ENCODE data around the gene ICA1.

ICA1 gene

GRCh38 chr7:8217200-8218068, 44.5 kb downstream of the ICA1 start:
- Histone ChIP-seq H3K27me3 (ENCODE audit: control insufficient read depth, insufficient read depth, low read length) (no peaks in the 10 kb centered on the region), H3K4me1 (ENCODE audit: control insufficient read depth, insufficient read depth, low read length) (peaks cover 16% of the 10 kb centered on the region), H3K9ac (ENCODE audit: low read depth, low read length) (no peak overlapping the region), H3K4me3 (ENCODE audit: low read depth, low read length) (no peak overlapping the region), H3K9me3 (ENCODE audit: control insufficient read depth, insufficient read depth, low read length) (no peaks in the 10 kb centered on the region), H3K36me3 (ENCODE audit: control insufficient read depth, insufficient read depth, low read length) (no peaks in the 10 kb centered on the region)

- peaks cover 5% of the 10 kb centered on the region for H3K4me1 ChIP-seq (ENCODE audit: control insufficient read depth, insufficient read depth, low read length)
- no peak overlapping the region for H3K9ac ChIP-seq (ENCODE audit: low read depth, low read length)
- no peaks in the 10 kb centered on the region for H3K9me3 ChIP-seq (ENCODE audit: control insufficient read depth, insufficient read depth, low read length)
- H3K36me3 ChIP-seq (ENCODE audit: control insufficient read depth, insufficient read depth, low read length) = no peaks in the 10 kb centered on the region
- no peaks in the 10 kb centered on the region for H3K27me3 ChIP-seq (ENCODE audit: control insufficient read depth, insufficient read depth, low read length)
- no peak overlapping the region for H3K4me3 ChIP-seq (ENCODE audit: low read depth, low read length)
Measured at GRCh38 chr7:8216334-8216690, 45.7 kb downstream of the ICA1 start.

GRCh38 chr7:8215648-8216333, 46.2 kb downstream of the ICA1 start:
- Histone ChIP-seq H3K36me3 (ENCODE audit: control insufficient read depth, insufficient read depth, low read length) (no peaks in the 10 kb centered on the region), H3K4me3 (ENCODE audit: low read depth, low read length) (no peak overlapping the region), H3K9me3 (ENCODE audit: control insufficient read depth, insufficient read depth, low read length) (no peaks in the 10 kb centered on the region), H3K27me3 (ENCODE audit: control insufficient read depth, insufficient read depth, low read length) (no peaks in the 10 kb centered on the region), H3K9ac (ENCODE audit: low read depth, low read length) (no peak overlapping the region), H3K4me1 (ENCODE audit: control insufficient read depth, insufficient read depth, low read length) (peaks cover 3% of the 10 kb centered on the region)

GRCh38 chr7:8214244-8214824, 47.6 kb downstream of the ICA1 start:
- Histone ChIP-seq H3K36me3 (ENCODE audit: control insufficient read depth, insufficient read depth, low read length) (no peaks in the 10 kb centered on the region), H3K9me3 (ENCODE audit: control insufficient read depth, insufficient read depth, low read length) (no peaks in the 10 kb centered on the region), H3K9ac (ENCODE audit: low read depth, low read length) (no peak overlapping the region), H3K4me3 (ENCODE audit: low read depth, low read length) (no peak overlapping the region), H3K27me3 (ENCODE audit: control insufficient read depth, insufficient read depth, low read length) (no peaks in the 10 kb centered on the region), H3K4me1 (ENCODE audit: control insufficient read depth, insufficient read depth, low read length) (peaks cover 4% of the 10 kb centered on the region)

GRCh38 chr7:8213381-8213780, 48.6 kb downstream of the ICA1 start:
- peaks cover 12% of the 10 kb centered on the region for H3K4me1 ChIP-seq (ENCODE audit: control insufficient read depth, insufficient read depth, low read length)
- H3K9ac ChIP-seq (ENCODE audit: low read depth, low read length) = no peak overlapping the region
- no peaks in the 10 kb centered on the region for H3K27me3 ChIP-seq (ENCODE audit: control insufficient read depth, insufficient read depth, low read length)
- H3K9me3 ChIP-seq (ENCODE audit: control insufficient read depth, insufficient read depth, low read length) = no peaks in the 10 kb centered on the region
- H3K36me3 ChIP-seq (ENCODE audit: control insufficient read depth, insufficient read depth, low read length) = no peaks in the 10 kb centered on the region
- H3K4me3 ChIP-seq (ENCODE audit: low read depth, low read length) = no peak overlapping the region

GRCh38 chr7:8212638-8213037, 49.3 kb downstream of the ICA1 start:
- H3K9me3 ChIP-seq (ENCODE audit: control insufficient read depth, insufficient read depth, low read length) = no peaks in the 10 kb centered on the region
- no peaks in the 10 kb centered on the region for H3K36me3 ChIP-seq (ENCODE audit: control insufficient read depth, insufficient read depth, low read length)
- no peak overlapping the region for H3K4me3 ChIP-seq (ENCODE audit: low read depth, low read length)
- no peaks in the 10 kb centered on the region for H3K27me3 ChIP-seq (ENCODE audit: control insufficient read depth, insufficient read depth, low read length)
- H3K4me1 ChIP-seq (ENCODE audit: control insufficient read depth, insufficient read depth, low read length) = peaks cover 16% of the 10 kb centered on the region
- H3K9ac ChIP-seq (ENCODE audit: low read depth, low read length) = no peak overlapping the region

- Histone ChIP-seq H3K4me3 (ENCODE audit: low read depth, low read length) (no peak overlapping the region), H3K9ac (ENCODE audit: low read depth, low read length) (no peak overlapping the region), H3K9me3 (ENCODE audit: control insufficient read depth, insufficient read depth, low read length) (no peaks in the 10 kb centered on the region), H3K36me3 (ENCODE audit: control insufficient read depth, insufficient read depth, low read length) (no peaks in the 10 kb centered on the region), H3K4me1 (ENCODE audit: control insufficient read depth, insufficient read depth, low read length) (peaks cover 25% of the 10 kb centered on the region), H3K27me3 (ENCODE audit: control insufficient read depth, insufficient read depth, low read length) (no peaks in the 10 kb centered on the region)
Measured at GRCh38 chr7:8211725-8212096, 50.3 kb downstream of the ICA1 start.

GRCh38 chr7:8210845-8211724, 50.9 kb downstream of the ICA1 start:
- H3K9me3 ChIP-seq (ENCODE audit: control insufficient read depth, insufficient read depth, low read length) = no peaks in the 10 kb centered on the region
- H3K4me1 ChIP-seq (ENCODE audit: control insufficient read depth, insufficient read depth, low read length) = peaks cover 30% of the 10 kb centered on the region
- H3K36me3 ChIP-seq (ENCODE audit: control insufficient read depth, insufficient read depth, low read length) = no peaks in the 10 kb centered on the region
- H3K4me3 ChIP-seq (ENCODE audit: low read depth, low read length) = no peak overlapping the region
- no peak overlapping the region for H3K9ac ChIP-seq (ENCODE audit: low read depth, low read length)
- no peaks in the 10 kb centered on the region for H3K27me3 ChIP-seq (ENCODE audit: control insufficient read depth, insufficient read depth, low read length)

- no peak overlapping the region for H3K4me3 ChIP-seq (ENCODE audit: low read depth, low read length)
- H3K9ac ChIP-seq (ENCODE audit: low read depth, low read length) = no peak overlapping the region
- no peaks in the 10 kb centered on the region for H3K27me3 ChIP-seq (ENCODE audit: control insufficient read depth, insufficient read depth, low read length)
- no peaks in the 10 kb centered on the region for H3K36me3 ChIP-seq (ENCODE audit: control insufficient read depth, insufficient read depth, low read length)
- H3K4me1 ChIP-seq (ENCODE audit: control insufficient read depth, insufficient read depth, low read length) = peaks cover 30% of the 10 kb centered on the region
- no peaks in the 10 kb centered on the region for H3K9me3 ChIP-seq (ENCODE audit: control insufficient read depth, insufficient read depth, low read length)
Measured at GRCh38 chr7:8209353-8209752, 52.6 kb downstream of the ICA1 start.

- Histone ChIP-seq H3K9me3 (ENCODE audit: control insufficient read depth, insufficient read depth, low read length) (no peaks in the 10 kb centered on the region), H3K4me3 (ENCODE audit: low read depth, low read length) (no peak overlapping the region), H3K4me1 (ENCODE audit: control insufficient read depth, insufficient read depth, low read length) (peaks cover 30% of the 10 kb centered on the region), H3K36me3 (ENCODE audit: control insufficient read depth, insufficient read depth, low read length) (no peaks in the 10 kb centered on the region), H3K27me3 (ENCODE audit: control insufficient read depth, insufficient read depth, low read length) (no peaks in the 10 kb centered on the region), H3K9ac (ENCODE audit: low read depth, low read length) (no peak overlapping the region)
Measured at GRCh38 chr7:8208816-8209215, 53.2 kb downstream of the ICA1 start.

- no peak overlapping the region for H3K4me3 ChIP-seq (ENCODE audit: low read depth, low read length)
- H3K4me1 ChIP-seq (ENCODE audit: control insufficient read depth, insufficient read depth, low read length) = peaks cover 30% of the 10 kb centered on the region
- no peaks in the 10 kb centered on the region for H3K36me3 ChIP-seq (ENCODE audit: control insufficient read depth, insufficient read depth, low read length)
- no peaks in the 10 kb centered on the region for H3K27me3 ChIP-seq (ENCODE audit: control insufficient read depth, insufficient read depth, low read length)
- no peak overlapping the region for H3K9ac ChIP-seq (ENCODE audit: low read depth, low read length)
- no peaks in the 10 kb centered on the region for H3K9me3 ChIP-seq (ENCODE audit: control insufficient read depth, insufficient read depth, low read length)
Measured at GRCh38 chr7:8206956-8207355, 55.0 kb downstream of the ICA1 start.

Data from iPS-15b (cell line).